Liver (tissue), 9 donors: ENCODE measurements around the gene NRG3. TPM values are rescaled to one million over a fixed set of nuclear protein-coding genes. Genes with fewer than 3 reads are reported as not detected.

Experiments
- DNase-seq: peaks from one replicate; pipeline ENCODE4 v3.0.0-alpha.2; 2017; ENCODE audit warnings: low spot score
- H3K27ac ChIP-seq, 2 donors: one replicate each; pipeline ENCODE4 v1.7.0; 2013; ENCODE audit warnings: inconsistent platforms in 2 of 2, low read length in 2 of 2, control low read depth in 1 of 2, low read depth in 1 of 2, mild to moderate bottlenecking in 1 of 2
- H3K27me3 ChIP-seq, 4 donors: one replicate each; pipeline versions ENCODE4 v1.6.1 to v1.7.0; 2013; ENCODE audit warnings: low read length in 3 of 4, inconsistent platforms in 1 of 4, mild to moderate bottlenecking in 1 of 4, moderate library complexity in 1 of 4; ENCODE audit not compliant: control insufficient read depth in 4 of 4, insufficient read depth in 4 of 4
- H3K36me3 ChIP-seq, 4 donors: one replicate each; pipeline versions ENCODE4 v1.6.1 to v1.7.0; 2013; ENCODE audit warnings: low read length in 3 of 4, mild to moderate bottlenecking in 3 of 4, low read depth in 1 of 4, moderate library complexity in 1 of 4; ENCODE audit not compliant: control insufficient read depth in 4 of 4, insufficient read depth in 3 of 4
- H3K4me1 ChIP-seq, 4 donors: one replicate each; pipeline versions ENCODE4 v1.6.1 to v1.7.0; 2013; ENCODE audit warnings: low read length in 3 of 4, mild to moderate bottlenecking in 3 of 4, moderate library complexity in 1 of 4; ENCODE audit not compliant: control insufficient read depth in 4 of 4, insufficient read depth in 4 of 4
- H3K4me3 ChIP-seq, 3 donors: one replicate each; pipeline versions ENCODE4 v1.6.1 to v1.7.0; 2013; ENCODE audit warnings: low read length in 3 of 3, control low read depth in 1 of 3, low read depth in 1 of 3, mild to moderate bottlenecking in 1 of 3
- H3K9ac ChIP-seq, 2 donors: one replicate each; pipeline ENCODE4 v1.7.0; 2013; ENCODE audit warnings: low read length in 2 of 2, mild to moderate bottlenecking in 2 of 2, moderate library complexity in 2 of 2, control low read depth in 1 of 2, low read depth in 1 of 2
- H3K9me3 ChIP-seq, 4 donors: one replicate each; pipeline versions ENCODE4 v1.6.1 to v1.7.0; 2013; ENCODE audit warnings: low read length in 3 of 4; ENCODE audit not compliant: control insufficient read depth in 4 of 4
- ATF3 ChIP-seq: IDR thresholded peaks from 2 replicates; pipeline ENCODE4 v1.6.1; 2016; ENCODE audit warnings: antibody characterized with exemption
- CTCF ChIP-seq: fragments of 150-350 bp; IDR thresholded peaks from 2 replicates; pipeline ENCODE4 v1.5.1; 2017; ENCODE audit warnings: improper control_type of control experiment, low read depth, low read length; ENCODE audit not compliant: missing input control
- EGR1 ChIP-seq, 2 donors: IDR thresholded peaks; 2 replicates each; pipeline ENCODE4 v1.6.1; 2016 to 2018; ENCODE audit warnings: antibody characterized with exemption in 2 of 2, low read depth in 2 of 2
- FOXA1 ChIP-seq: IDR thresholded peaks from 2 replicates; pipeline ENCODE4 v1.6.1; 2016; ENCODE audit warnings: antibody characterized with exemption
- FOXA2 ChIP-seq: IDR thresholded peaks from 2 replicates; pipeline ENCODE4 v1.6.1; 2016; ENCODE audit warnings: antibody characterized with exemption
- GABPA ChIP-seq, 2 donors: IDR thresholded peaks in 1 of 2; conservative IDR thresholded peaks in 1 of 2; 2 replicates each; pipeline ENCODE4 v1.6.1; 2016; ENCODE audit warnings: antibody characterized with exemption in 2 of 2, mild to moderate bottlenecking in 1 of 2, moderate library complexity in 1 of 2
- HNF4G ChIP-seq: IDR thresholded peaks from 2 replicates; pipeline ENCODE4 v1.6.1; 2016; ENCODE audit warnings: antibody characterized with exemption
- JUND ChIP-seq, 2 donors: IDR thresholded peaks; 2 replicates each; pipeline ENCODE4 v1.6.1; 2016; ENCODE audit warnings: antibody characterized with exemption in 2 of 2
- MAX ChIP-seq: IDR thresholded peaks from 2 replicates; pipeline ENCODE4 v1.6.1; 2016; ENCODE audit warnings: antibody characterized with exemption
- NR2F2 ChIP-seq: IDR thresholded peaks from 2 replicates; pipeline ENCODE4 v1.6.1; 2016; ENCODE audit warnings: antibody characterized with exemption
- RAD21 ChIP-seq, 2 donors: IDR thresholded peaks; 2 replicates each; pipeline ENCODE4 v1.6.1; 2016; ENCODE audit warnings: antibody characterized with exemption in 2 of 2, mild to moderate bottlenecking in 2 of 2
- REST ChIP-seq: IDR thresholded peaks from 2 replicates; pipeline ENCODE4 v1.6.1; 2016; ENCODE audit warnings: antibody characterized with exemption, mild to moderate bottlenecking
- RXRA ChIP-seq, 2 donors: IDR thresholded peaks; 2 replicates each; pipeline ENCODE4 v1.6.1; 2017 to 2018; ENCODE audit warnings: antibody characterized with exemption in 2 of 2, mild to moderate bottlenecking in 1 of 2
- SP1 ChIP-seq: IDR thresholded peaks from 2 replicates; pipeline ENCODE4 v1.6.1; 2018; ENCODE audit warnings: antibody characterized with exemption, mild to moderate bottlenecking
- TAF1 ChIP-seq: conservative IDR thresholded peaks from 2 replicates; pipeline ENCODE4 v1.6.1; 2016; ENCODE audit warnings: antibody characterized with exemption, mild to moderate bottlenecking
- YY1 ChIP-seq: IDR thresholded peaks from 2 replicates; pipeline ENCODE4 v1.6.1; 2016; ENCODE audit warnings: antibody characterized with exemption, mild to moderate bottlenecking
- ZBTB33 ChIP-seq: IDR thresholded peaks from 2 replicates; pipeline ENCODE4 v1.6.1; 2016; ENCODE audit warnings: antibody characterized with exemption
- WGBS: extraction: QIAGEN DNeasy Blood & Tissue Kit; methylation state at CpG from one replicate; pipeline ENCODE4 v1.1.7; 2013; 5-methylcytosine and 5-hydroxymethylcytosine counted together
- polyA plus RNA-seq, 2 donors: library from polyadenylated mRNA; stranded (reverse) in 1 of 2; unstranded in 1 of 2; fragments of 200-250 nt in 1 of 2; fragments of >200 nt in 1 of 2; fragmentation: Nextera tagmentation in 1 of 2; extraction: Ambion mirVana in 1 of 2; gene quantifications; one replicate each; pipeline versions ENCODE4 v1.2.1 to v1.2.3, GENCODE V29; 2013 to 2015
- total RNA-seq, 2 donors: library from RNA; depleted of rRNA; stranded (reverse); fragments of >200 nt; gene quantifications; one replicate each; pipeline ENCODE4 v1.2.3, GENCODE V29; 2014
- donor health status: healthy.
- donor health status: healthy.
- donor health status: healthy.
- donor health status: healthy.
- donor health status: healthy.

The NRG3 gene
- total and polyA plus RNA-seq, 4 donors = 0.24 to 3.7 (median 0.38) TPM

- no peak for TF ChIP-seq JUND (IDR thresholded peaks at IDR 0.05)
- TF ChIP-seq RAD21 (IDR thresholded peaks at IDR 0.05) = no peak
- no peak for TF ChIP-seq EGR1 (IDR thresholded peaks at IDR 0.05; ENCODE audit: low read depth in 2 of 2)
- TF ChIP-seq SP1 = no peak
- no peak for TF ChIP-seq MAX
- TF ChIP-seq REST = no peak
- TF ChIP-seq YY1 = no peak
- no peak for TF ChIP-seq FOXA2
- TF ChIP-seq NR2F2 = no peak
- TF ChIP-seq GABPA (IDR thresholded peaks at IDR 0.05 in 1 of 2, conservative IDR thresholded peaks at IDR 0.05 in 1 of 2) = no peak
- TF ChIP-seq ZBTB33 = no peak
- TF ChIP-seq CTCF = no peak
- TF ChIP-seq ATF3 = no peak
- no peak for TF ChIP-seq TAF1
- no peak for TF ChIP-seq RXRA (IDR thresholded peaks at IDR 0.05)
- no peak for TF ChIP-seq FOXA1
- no peak for TF ChIP-seq HNF4G
- H3K9ac ChIP-seq = no peak overlapping the region
- no peaks in the 10 kb centered on the region for H3K4me1 ChIP-seq
- H3K27ac ChIP-seq = no peak overlapping the region
- H3K4me3 ChIP-seq = no peak overlapping the region
- H3K27me3 ChIP-seq = no peaks in the 10 kb centered on the region
- WGBS = 78% methylated on average over 3 of the region's 3 CpGs
- no peaks in the 10 kb centered on the region for H3K9me3 ChIP-seq
- DNase-seq = no peak
- H3K36me3 ChIP-seq = no peaks in the 10 kb centered on the region
Observed at GRCh38 chr10:82856957-82857613, 982.1 kb downstream of the NRG3 start.
